Activated CD4-positive, CD25-positive, alpha-beta regulatory T cell treated with anti-CD3 and anti-CD28 coated beads, Interleukin-2, amount 50 U/mL, for 72 hours (primary cell): ENCODE measurements around the gene MRGPRD.

Source experiments
- DNase-seq: peaks from one replicate; pipeline ENCODE4 v3.0.0; 2021

Gene MRGPRD

DNA sequence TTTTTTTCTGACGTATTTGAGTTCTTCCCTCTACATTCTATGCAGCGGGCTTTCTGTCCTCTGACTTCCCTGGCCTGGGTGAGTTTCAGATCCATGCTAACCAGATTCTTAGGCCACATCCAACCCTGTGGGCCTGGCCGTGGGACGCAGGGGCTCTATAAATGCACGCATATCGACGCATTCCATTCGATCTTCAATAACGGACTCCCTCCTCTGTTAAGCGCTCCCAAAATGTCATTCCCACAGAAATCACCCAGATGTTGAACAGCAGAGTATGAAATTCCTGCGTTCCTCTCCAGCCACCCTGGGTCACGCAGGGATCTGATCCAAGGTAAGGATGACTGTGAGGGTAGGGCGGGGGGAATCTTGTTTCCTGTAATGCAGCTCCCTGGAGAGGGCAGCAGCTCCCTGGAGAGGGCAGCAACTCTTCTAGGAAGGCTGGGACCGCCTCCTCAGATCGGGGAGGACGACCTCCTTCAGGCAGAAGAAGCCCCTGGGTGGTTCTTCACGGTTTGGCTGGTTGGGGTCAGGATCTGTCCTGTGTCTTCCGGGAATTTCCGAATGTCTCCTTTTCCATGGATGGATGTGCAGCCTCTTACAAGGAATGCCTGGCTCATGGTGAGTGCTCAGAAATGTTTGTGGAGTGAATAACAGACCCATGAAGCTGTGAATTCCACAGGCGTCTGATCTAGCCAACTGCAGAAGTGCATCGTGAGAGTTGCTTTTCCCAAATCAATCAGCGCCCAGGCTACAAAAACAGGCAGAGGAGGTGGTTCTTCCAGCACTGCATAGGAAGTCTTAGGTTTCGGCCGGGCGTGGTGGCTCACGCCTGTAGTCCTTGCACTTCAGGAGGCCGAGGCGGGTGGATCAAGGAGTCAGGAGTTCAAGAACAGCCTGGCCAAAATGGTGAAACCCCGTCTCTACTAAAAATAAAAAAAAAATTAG is 12.2 kb downstream of the MRGPRD start:
- DNase-seq, result peak; percentile 2

DNA sequence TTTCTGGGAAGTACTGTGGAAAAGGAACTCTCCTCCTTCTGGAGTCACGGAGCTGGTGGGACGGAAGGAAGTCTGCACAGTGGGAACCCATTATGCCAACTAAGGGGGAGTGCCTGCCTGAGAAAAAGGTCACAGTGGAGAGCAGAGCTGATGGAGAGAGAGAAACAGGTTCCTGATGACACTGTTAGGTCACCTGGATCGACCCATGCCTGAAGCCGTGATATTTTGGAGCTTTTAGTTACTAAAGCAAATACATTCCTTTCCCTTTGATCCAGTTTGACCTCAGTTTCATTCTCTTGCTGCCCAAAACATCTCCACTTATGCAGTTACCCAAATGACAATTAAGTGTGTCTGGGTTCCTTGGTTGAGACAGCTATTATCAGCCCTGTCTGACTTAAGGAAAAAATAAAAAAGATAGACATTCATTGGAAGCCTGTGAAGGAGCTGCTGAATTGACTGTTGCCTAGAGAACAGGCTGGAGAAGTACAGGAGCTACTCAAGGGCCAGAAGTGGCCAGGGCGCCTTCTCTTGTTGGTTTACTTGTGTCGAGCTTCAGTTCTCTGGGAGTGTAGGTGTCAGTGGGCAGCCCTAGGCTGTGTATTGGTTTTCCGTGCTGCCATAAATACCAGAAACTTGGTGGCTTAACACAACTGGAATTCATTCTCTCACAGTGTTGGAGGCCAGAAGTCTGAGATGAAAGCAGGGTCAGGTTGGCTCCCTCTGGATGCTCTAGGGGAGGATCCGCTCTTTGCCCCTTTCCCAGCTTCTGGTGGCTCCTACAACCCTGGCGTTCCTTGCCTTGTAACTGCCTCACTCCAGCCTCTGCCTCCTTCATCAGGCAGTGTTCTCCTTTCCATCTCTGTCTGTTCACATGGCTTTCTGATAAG is 13.6 kb downstream of the MRGPRD start:
- peak; percentile 7 for DNase-seq

DNA sequence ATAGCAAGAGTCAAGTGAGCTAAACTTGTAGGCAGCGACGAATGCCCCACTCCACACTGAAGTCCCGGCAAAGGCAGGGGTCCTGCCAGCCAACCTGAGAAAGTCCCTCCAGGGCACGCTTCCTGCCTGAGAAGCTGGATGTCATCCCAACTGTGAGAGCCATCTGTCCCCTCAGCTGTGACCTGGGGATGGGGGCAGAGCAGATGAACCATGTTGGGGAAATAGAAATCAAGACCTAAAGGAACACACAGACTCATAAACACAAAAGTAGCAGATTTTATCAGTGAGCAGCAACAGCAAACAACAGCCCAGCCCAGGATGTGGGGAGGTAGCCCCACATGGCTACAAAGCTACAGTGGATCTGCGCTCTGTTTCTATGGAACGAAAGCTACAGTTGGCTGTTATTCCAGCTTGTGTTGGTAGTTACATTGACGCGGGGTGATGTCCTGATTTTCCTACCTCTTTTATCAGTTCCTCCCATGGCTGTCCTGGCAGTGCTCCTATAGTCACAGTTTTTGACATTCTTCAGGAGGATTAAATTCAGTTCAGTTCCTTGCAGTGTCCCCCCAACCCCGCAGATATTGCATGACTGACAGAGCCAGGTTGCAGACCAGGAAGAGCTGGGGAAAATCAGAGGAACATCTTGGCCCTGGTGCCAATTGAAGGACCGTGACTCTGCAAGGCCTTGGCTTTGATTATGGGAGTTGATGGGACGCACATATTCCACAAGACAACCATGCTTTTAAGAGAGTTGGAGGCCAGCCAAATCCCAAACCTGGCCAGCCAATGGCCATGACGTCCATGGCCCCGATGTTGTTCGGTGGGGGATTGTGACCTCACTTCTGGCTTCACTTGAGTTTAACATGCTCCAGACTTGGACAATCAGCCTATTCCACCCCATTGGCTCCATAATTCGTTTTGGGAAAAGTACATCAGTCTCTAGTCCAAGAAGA is 14.6 kb downstream of the MRGPRD start:
- DNase-seq, result peak; percentile 14

DNA sequence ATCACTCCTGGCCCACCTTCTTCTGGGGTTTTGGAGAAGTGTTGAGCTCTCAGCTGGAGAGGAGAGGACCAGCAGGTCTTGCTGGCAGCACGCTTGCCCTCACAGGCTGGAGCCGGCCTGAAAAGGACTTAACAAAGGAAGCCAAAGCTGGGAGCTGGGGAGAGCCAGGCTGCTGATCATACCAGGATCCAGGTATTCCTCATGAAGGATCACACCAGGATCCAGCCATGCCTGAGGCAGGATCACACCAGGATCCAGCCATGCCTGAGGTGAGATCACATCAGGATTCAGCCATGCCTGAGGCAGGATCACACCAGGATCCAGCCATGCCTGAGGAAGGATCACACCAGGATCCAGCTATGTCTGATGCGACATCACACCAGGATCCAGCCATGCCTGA is 17.0 kb downstream of the MRGPRD start:
- peak; percentile 25 for DNase-seq

DNA sequence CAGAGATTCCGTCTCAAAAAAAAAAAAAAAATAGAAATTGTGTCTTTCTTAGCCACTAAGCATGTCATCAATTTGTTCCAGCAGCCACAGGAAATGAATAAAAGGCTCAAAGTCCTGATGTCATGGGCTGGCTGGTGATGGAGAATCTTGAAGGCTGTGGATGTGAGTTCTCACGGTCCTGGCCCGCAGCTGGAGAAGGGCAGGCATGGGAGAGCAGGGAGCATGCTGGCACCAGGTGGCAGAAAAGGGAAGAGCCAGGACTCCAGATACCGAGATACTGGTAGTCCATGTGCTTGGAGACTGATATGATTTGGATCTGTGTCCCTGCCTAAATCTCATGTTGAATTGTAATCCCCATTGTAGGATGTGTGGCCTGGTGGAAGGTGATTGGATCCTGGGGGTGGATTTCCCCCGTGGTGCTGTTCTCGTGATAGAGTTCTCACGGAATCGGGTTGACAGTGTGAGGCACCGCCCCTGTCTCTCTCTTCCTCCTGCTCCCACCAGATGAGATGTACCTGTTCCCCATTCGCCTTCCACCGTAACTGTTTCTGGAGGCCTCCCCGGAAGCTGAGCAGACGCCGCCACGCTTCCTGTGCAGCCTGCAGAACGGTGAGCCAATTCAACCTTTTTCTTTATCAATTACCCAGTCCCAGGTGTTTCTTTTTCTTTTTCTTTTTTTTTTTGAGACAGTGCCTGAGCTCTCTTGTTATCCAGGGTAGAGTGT is 18.1 kb downstream of the MRGPRD start:
- no peak for DNase-seq

DNA sequence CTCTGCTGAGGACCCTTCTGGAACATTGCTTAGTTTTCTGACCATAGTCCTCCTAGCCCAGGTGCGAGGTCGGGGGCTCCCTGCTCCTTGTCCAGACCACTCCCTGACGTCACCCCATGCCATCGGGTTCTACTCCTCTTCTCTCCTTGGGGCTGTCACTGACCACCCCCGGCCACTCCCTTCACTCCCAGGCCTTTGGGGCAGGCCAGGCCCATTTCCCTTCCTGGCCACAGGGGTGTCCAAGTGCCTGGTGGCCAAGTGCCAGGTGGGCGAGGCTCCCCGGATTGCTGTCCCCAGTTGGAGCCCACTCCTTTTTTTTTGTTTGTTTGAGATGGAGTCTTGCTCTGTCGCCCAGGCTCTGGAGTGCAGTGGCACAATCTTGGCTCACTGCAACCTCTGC is 19.5 kb downstream of the MRGPRD start:
- DNase-seq, result no peak

DNA sequence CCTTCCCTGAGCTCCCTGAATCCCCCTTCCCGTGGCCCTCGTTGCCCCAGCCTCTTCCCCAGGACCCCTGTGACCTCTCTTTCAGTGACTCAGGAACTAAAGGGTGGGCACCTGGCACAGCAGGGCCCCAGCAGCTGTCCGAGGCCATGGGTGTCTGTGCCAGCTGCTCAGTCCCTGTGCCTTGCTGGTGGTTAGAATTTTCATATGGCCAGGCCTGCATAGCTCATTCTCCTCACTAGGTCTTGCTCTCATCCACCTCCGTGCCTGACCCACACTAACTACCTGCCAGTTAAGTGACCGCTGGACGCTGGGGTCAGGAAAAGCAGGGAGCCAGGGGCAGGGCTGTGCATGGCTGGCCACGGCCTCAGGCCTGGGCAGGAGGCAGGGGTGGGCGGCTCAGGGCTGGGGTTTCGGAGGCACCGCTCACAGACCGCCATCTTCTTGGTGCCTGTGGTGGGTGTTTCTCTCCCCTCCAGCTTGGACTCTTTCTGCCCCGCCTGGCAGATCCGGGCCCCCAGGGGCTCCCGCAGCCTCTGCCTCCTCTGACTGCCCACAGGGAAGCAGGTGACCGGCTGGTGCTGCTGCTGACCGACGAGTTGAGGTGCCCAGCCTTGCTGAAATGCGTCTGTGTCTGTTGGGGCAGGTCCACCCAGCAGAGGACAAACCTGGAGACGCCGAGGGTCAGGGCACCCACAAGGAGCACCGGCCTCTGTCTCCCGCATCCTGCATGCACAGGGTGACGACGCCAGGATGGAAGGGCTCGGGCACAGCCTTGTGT is 20.3 kb downstream of the MRGPRD start:
- DNase-seq, result no peak

DNA sequence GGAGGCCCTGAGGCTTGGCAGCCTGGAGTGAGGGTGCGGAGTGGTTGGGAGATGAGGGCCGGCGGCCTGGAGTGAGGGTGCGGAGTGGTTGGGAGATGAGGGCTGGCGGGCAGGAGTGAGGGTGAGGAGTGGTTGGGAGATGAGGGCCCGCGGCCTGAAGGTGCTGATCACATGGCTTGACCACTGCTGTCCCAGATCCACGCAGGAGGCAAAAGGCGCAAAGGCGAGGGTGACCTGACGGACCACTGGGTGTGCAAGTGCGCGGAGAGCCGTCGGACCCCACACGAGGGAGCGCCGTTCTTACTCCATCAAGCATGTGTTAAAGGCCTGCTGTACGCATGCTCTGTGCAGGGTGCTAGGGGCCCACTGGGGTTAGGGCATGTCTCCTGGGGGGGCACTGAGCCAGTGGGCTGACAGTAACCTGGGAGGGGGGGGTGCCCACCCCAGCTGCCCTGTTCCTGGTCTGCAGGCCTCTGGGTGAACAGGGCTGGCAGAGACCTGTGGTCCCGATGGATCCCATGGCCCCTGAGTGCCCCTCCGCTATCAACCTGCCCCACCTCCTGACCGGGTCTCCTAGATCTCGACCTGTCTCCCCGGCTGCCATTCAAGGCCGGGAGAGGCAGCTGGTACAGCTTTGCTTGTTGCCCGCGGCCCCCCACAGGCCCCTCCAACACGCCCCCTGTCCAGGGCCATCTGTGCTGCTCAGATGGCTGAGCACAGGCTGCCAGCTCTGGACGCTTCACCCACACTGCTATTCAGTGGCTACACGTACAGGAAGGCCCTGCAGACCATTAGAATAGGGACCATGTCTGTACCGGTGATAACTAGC is 21.1 kb downstream of the MRGPRD start:
- DNase-seq, result no peak

DNA sequence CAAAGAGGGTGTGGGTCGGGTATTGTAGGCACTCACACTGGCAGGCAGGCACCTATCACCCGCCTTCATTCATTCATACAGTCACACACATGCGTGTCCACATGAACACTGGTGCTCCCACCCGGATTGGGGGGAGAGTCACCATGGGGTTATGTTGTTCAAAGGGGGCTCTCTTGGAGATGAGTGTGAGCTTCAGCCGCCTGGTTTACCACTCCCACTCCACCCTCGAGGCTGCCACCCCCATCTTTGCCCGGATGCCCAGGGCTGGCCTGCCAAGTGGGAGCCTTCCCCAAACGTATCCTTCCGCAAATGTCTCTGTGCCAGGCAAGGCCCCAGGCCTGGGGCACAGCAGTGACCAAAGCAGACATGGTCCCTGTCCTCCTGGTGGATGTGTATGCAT is 22.6 kb downstream of the MRGPRD start:
- DNase-seq, result no peak

DNA sequence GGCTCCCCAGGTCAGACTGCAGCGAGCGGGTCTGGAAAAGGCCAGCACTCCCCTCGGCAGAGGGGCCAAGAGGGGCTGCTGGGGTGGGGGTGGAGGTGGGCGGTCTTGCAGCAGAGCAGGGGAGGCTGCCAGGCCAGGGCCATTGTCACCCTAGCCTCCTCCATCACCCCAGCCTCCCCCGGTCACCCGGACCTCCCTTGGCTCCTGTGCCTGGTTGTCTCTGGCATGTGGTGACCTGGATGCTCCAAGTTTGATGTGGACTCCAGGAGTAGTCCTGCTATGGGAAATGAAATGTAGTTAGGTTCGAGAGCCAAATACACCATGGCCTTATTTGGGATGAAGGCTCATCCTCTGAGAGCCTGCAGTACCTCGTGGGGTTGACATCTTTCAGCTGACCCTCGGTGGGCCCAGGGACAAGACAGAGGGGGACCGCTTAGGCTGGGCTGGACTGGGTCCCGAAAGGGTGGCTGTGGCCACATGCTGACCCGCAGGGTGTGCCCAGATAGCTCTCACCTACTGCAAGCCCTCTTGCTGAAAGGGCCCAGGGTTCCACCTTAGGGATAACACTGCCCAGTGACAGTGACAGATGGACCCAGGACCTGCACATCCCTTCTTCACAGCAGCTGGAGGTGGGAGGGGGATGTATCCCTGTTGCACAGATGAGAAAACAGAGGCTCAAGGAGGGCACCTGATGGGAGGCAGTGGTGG is 24.1 kb downstream of the MRGPRD start:
- no peak for DNase-seq

DNA sequence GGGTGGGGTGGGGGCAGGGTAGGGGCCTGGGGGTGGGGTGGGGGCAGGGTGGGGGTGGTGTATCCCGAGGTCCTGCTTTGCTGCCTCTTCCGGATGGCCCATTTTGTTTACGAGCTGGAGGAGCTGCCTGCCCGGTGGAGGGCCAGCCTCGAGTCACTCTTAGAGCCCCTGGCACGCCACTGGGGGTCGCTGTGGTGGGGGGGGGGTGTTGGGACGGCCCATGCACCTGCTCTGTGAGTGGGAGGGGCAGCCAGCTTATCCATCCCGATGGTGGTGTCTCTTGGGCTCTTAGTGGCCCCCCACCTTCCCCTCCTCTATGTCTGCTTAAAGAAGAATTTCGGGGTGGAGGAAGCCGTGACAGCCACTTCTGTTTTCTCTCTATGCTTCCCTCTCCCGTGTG is 24.6 kb downstream of the MRGPRD start:
- no peak for DNase-seq

DNA sequence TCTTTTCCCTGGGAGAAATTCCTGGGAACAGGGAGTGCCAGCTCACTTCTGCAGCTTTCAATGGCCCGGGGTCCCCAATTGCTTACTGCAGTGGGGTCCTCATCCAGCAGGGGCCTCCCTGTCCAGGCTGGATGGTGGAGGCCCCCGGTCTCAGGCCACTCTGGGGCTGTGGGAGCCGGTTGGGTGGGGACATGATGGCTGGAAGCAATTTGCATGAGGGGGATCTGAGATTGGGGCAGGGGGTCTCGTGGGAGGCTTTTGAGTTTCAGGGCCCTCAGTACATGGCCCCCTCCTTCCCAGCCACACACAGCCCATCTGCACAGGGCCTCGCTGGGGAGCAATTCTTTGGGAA is 25.2 kb downstream of the MRGPRD start:
- DNase-seq, result no peak

DNA sequence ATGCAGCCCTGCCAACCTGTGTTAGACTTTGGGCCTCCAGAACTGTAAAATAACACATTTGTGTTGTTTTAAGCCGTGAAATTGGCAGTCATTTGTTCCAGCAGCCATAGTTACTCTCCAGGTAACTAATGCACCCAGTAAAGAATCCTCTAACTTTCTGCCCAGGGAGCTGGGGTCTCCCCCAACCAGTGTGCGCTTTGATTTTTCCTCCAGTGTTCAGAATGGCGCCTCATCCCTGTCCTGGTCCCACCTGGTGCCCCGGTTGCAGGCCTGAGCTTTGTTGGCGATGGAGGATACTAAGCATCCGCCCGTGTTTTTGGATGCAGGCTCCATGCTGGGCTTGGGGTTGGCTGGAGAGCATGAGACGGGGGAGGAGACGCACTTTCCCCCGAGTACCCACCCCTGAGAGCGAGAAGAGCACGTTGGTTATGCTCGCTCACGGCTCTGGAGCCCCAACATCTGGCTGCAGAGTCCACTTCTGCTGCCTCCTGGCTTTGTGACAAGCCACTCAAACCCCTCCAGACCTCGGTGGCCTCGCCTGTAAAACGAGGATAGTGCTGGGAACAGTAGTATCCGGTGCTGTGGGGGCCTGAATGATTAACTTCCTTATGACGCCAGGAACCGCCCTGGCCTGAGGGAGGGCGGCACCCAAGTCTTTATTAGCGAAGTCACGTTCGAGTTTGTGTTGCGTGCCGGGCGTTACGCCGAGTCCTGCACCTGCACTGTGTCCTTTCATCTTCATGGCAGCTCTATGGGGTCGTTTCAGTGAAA is 25.8 kb downstream of the MRGPRD start:
- DNase-seq, result no peak

DNA sequence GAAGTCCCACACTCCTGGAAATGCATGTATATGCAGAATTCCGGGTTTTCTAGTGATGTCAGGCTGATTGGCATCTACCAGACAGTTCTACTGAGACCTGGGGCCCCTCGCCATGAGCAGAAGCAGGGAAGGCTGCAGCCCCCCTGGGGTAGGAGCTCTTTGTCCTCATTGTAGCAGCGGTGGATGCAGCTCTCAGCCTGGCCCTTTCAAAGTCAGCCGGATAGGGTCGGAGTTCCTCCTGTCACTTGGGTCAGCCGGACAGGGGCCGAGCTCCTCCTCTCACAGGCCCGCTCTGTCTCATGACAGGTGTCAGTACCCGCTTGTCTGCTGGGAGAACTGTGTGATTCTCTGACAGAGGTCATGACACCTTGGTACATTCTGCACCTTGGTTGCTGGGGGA is 30.0 kb downstream of the MRGPRD start:
- no peak for DNase-seq

DNA sequence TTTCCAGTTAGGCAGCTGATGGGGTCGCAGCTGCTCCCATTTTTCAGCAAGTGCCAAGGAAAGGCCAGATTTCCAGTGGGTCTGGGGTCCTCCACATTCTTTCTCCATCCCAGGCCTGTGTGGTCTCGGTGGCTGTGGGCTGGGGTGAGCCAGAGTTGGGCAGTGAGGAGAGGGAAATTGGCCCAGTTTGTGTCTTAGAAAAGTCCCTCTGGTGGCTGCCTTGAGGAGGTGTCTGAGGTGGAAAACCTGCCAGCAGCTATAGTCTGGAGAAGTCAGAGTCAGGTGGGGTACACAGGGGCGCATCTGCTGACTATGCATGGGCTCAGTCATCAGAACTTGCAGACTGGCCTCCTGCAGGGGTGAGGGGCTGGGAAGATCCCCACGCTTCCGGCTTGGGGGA is 30.5 kb downstream of the MRGPRD start:
- DNase-seq, result no peak

DNA sequence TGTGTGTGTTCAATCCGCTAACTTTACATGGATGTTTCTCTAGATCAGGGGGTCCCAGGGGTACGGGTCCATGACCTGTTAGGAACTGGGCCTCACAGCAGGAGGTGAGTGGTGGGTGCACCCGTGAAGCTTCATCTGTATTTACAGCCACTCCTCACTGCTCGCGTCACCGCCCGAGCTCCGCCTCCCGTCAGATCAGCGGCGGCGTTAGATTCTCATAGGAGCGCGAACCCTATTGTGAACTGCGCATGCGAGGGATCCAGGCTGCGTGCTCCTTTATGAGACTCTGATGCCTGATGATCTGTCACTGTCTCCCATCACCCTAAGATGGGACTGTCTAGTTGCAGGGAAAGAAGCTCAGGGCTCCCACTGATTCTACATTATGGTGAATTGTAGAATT is 31.9 kb downstream of the MRGPRD start:
- no peak for DNase-seq

DNA sequence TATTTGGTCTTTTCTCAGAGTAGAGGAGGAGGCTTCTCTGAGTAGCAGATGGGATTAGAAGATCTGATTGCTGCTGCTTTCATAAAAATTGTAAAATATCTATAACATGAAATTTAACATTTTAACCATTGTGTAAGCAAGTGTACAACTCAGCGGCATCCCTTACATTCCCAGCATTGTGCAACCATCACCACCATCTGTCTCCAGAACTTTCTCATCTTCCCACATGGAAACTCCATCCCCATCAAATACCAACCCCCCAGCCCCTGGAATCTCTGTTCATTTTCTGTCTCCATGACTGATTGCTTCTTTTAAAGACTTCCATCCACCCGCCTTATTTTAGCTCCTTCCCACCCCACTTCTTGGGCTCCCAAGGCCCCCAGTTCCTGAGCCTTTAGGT is 32.3 kb downstream of the MRGPRD start:
- no peak for DNase-seq

DNA sequence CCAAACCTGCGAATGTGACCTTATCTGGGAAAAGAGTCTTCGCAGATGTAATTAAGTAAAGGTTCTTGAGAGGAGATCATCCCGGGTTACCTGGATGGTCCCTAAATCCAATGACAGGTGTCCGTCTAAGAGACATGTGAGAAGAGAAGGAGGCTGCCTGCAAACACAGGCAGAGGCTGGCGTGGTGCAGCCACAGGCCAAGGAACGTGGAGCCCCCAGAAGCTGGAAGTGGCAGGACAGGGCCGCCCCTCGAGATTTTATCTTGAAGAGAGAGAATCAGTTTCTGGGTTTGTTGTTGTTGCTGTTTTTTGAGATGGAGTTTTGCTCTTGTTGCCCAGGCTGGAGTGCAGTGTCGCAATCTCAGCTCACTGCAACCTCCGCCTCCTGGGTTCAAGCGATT is 33.6 kb downstream of the MRGPRD start:
- DNase-seq, result no peak
